CD4-positive, alpha-beta T cell treated with Interferon alpha-2 for 1 hour (primary cell): ENCODE results near the gene SAE1.
A peak's percentile ranks its signal among the peaks of the same experiment; 100 is the strongest.
"Not testable (repeated sequence)": the region's sequence is repeated elsewhere in the genome, so short reads cannot be mapped to it uniquely, and the experiment has no call there.

Source experiments
- DNase-seq, 2 donors: peaks; one replicate each; pipeline ENCODE4 v3.0.0-alpha.2; 2020 to 2022

SAE1 gene

DNA sequence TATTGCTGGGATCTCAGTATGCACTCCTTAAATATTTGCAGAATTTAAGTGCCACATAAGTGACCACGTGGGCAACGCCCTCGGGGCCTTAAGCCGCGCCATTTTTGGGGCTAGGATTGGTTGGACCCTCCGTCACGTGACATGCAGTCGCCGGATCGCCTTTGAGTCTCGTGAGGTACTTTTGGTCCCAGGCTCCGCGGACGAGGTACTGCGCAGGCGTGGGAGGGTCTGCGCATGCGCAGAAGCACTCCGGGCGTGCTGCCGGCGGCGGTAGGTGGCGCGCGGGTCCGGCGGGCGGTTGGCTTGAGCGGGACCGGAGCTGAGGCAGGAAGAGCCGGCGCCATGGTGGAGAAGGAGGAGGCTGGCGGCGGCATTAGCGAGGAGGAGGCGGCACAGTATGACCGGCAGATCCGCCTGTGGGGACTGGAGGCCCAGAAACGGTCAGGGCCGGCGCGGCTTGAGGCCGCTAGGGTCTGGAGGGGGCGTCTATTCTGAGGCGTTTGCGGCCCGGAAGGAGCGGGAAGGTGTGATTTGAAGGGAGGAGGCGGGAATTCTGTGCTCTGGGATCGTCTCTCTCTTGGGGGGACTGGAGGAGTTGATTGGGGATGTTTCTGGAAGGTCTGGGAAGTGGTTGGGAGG is at the start of gene SAE1:
Gene SAE1 (plus strand): TSS at position 247 of the 639 bp plus-strand sequence. CDS start 96 bp downstream, at position 343.
- peak; percentile 95 for DNase-seq

- no peak for DNase-seq
Measured at GRCh38 chr19:47081095-47081494, 49.5 kb upstream of the SAE1 start.

DNA sequence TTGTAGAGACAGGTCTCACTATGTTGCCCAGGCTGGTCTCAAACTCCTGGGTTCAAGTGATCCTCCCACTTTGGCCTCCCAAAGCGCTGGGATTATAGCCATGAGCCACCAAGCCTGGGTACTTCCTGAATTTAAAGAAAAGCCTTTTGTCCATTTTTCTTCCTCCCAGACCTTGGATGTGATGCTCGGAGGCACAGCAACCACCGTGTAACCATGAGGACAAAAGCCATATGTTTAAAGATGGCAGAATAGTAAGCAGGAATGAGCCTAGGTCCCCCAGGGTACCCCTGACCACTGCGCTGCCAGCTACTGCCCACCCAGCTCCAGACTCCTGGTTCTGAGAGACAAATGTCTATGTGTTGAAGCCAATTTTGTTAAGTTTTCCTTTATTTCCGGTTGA is 48.1 kb upstream of the SAE1 start:
- DNase-seq, result no peak

GRCh38 chr19:47084879-47085439 is 45.7 kb upstream of the SAE1 start:
- no peak for DNase-seq

GRCh38 chr19:47086280-47086679 is 44.4 kb upstream of the SAE1 start:
- no peak for DNase-seq

DNA sequence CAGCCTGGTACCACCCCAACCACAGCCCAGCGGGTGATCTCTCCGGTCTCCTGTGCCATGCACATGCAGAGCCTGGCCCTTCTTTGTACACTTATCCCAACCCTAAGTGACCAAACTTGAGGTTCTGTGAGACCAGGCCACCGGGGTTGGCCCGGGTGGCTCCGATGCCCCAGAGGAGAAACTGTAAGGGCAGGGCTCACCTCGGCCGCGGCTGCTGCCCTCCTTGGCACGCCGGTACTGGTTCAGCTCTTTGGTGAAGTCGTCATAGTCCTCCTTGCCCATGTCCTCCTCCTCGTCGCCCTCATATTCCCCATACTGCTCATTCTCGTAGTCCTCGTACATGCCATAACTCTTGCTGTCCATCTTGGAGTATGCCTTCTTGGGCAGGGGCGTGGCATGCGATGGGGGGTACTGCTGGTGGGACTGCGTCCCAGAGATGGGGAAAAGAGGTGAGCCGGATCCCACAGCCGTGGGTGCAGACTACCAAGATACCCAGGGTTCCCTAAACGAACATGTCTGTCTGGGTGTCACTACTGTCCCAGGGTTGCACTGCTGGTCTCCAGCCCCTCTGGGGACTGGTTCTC is 40.8 kb upstream of the SAE1 start:
- no peak for DNase-seq

DNA sequence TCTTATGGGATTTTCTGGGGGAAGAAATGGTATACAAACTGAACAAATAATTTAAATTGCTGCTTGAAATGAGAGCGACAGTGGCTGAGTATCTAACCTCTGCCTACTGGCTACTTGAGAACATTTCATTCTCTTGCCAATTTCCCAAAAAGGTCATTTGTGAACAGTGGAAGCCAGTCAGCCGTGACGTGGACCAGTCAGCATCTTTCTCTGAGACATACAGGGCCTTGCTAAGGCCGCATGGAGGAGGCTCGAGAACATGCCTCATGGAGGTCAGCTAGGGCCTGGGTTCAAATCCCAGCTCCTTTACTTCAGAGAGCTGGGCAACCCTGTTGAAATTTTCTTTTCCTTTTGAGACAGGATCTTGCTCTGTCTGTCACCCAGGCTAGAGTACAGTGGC is 37.4 kb upstream of the SAE1 start:
- DNase-seq, result no peak

GRCh38 chr19:47093841-47094240 is 36.8 kb upstream of the SAE1 start:
- DNase-seq, result peak in 1 of 2 donors; percentile 24

DNA sequence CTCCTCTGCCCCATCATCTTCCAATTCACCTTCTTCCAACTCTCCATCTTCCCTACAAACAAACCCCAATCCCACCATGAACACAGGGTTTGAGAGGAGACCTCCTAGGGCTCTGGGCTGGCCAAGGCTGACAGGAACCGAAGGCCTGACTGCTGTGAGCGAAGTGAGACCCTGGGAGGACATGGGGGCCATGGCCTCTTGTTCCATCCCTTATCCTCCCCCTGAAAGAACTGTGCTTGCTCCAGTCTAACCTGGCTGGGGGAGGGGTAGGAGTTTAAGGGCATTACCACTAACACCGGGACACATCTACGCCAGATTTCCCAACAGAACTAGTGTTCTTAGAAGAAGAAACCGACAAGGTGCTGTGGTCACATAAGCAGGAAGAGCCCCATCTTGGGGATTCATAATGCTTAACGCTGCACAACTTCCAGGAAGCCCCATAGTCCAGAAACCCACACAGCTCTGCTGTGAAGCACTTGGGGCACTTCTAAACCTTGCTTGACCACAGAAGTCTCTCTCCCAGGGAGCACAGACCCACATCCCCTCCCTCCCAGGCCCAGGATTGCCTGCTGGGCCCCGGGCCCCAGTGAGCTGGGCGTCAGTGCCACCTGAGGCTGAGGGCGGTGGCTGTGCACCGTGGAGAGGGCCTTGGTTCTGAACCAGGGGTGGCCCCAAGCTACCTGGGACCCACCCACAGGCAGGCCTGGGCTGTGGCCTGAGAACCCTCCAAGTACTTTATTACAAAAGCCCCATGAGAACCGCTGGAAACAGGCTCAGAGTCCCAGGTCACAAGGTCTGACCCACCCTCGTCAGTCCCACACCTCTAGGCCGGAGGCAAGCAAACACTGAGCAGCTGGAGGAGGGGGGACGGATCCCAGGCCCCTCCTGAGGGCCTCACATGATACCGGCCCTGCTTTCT is 35.8 kb upstream of the SAE1 start:
- DNase-seq, result peak; percentile 70 to 83

- DNase-seq, result peak in 1 of 2 donors; percentile 35
Measured at GRCh38 chr19:47095476-47096099, 35.0 kb upstream of the SAE1 start.

- no peak for DNase-seq
Measured at GRCh38 chr19:47096100-47096704, 34.4 kb upstream of the SAE1 start.

GRCh38 chr19:47096721-47097120 is 33.9 kb upstream of the SAE1 start:
- DNase-seq, result no peak

- DNase-seq, result no peak
Measured at GRCh38 chr19:47097396-47098201, 33.0 kb upstream of the SAE1 start.

DNA sequence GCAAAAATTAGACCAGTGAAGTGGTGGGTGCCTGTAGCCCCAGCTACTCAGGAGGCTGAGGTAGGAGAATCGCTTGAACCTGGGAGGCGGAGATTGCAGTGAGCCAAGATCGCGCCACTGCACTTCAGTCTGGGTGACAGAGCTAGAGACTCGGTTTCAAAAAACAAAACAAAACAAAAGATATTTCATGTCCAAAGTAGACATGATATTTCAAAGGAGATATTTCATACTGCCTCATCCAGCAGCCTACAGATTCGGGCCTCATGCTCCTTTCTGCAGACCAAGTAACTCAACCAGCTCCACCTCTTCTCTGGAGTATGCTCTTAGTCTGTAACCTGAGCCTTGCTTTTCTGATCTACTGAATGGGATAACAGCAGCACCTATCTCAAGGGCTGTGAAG is 32.0 kb upstream of the SAE1 start:
- no peak for DNase-seq

DNA sequence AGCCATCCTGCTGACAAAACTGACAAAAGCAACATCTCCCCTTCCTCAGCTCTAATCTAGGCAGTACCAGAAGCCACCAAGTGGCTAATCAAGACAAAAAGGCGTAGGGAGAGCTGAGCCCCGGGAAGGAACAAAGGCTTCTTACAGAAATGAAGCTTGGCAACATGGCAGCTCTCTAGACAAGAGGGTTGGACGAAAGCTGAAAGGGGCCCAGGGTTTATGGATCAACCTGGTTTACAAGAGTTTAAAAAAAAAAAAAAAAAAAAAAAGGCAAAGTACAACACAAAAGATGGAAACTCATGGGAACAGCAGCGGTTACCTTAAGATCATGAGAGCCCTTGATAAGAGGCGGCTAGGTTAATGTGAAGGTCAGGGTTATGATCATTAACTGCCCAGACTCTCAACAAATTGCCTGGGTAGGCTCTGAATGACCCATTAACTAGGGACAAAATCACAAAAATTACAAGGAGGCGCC is 31.0 kb upstream of the SAE1 start:
- no peak for DNase-seq

- DNase-seq, result peak in 1 of 2 donors; percentile 9
Measured at GRCh38 chr19:47100290-47100689, 30.3 kb upstream of the SAE1 start.

GRCh38 chr19:47101116-47101515 is 29.5 kb upstream of the SAE1 start:
- DNase-seq, result not testable (repeated sequence)

GRCh38 chr19:47102346-47103060 is 28.1 kb upstream of the SAE1 start:
- no peak for DNase-seq

- no peak for DNase-seq
Measured at GRCh38 chr19:47104680-47105079, 26.0 kb upstream of the SAE1 start.

DNA sequence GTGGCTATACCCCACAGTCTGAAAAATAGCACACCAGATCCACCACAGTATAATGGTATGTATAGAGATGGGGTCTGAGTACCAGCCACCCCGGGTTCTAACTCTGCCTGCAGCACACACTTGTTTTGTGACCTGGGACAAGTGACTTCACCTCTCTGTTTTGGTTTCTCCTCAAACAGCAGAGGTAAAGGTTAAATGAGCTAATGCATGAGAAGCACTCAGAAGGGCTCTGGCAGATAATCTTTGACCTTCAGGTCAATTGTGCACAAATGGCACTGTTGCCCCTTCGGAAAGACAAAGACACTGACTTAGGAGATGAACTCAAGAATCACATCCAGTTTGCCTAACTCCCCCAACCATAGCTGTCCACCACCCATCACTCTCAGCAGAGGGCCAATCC is 24.8 kb upstream of the SAE1 start:
- no peak for DNase-seq

DNA sequence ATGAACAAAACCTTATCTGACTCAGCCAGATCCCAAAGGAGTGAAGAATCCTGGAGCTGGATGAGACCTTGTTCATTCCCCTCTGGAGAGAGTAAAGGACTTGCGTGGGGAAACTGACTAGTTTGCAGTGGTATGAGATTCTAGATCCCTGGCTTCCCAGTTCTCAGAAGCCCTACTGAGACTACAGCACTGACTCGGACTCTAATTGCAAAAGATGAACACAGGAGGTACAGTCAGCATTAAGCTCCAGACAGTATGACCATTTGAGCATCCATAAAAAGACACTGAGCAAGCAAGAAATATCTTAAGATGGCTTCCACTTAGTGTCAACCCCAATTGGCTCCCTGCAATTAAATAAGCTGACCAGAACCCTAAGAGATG is 23.8 kb upstream of the SAE1 start:
- DNase-seq, result no peak
